ENCODE measurements around the gene TUT4. TPM values are rescaled to one million over a fixed set of nuclear protein-coding genes. Genes with fewer than 3 reads are reported as not detected.

The TUT4 gene
- total RNA-seq, 2 experiments from 2014 or later: 70.8 to 72.4 TPM

GRCh38 chr1:52520148-52520547, 32.7 kb downstream of the TUT4 start:
- POLR2A ChIA-PET: interaction anchor here (0.5 kb wide), 1 partner anchor 237 kb away, joined by 3 read pairs; no protein-coding TSS in a partner anchor
- Histone ChIP-seq H3K79me2 (ENCODE audit: insufficient read depth, low read depth, low read length) (0 out of 2 replicates have a peak, but pooled peaks cover 5% of the 10 kb centered on the region), H3K9me3 (ENCODE audit: low read length) (no peaks in the 10 kb centered on the region), H3K4me1 (ENCODE audit: insufficient read depth, low read length, poor library complexity, severe bottlenecking) (no peaks in the 10 kb centered on the region), H3K4me3 (ENCODE audit: low read depth, low read length, poor library complexity, severe bottlenecking) (no peak overlapping the region), H3K4me2 (ENCODE audit: low read length) (no peak overlapping the region), H2AFZ (ENCODE audit: low read length) (no peak overlapping the region), H3K9me2 (ENCODE audit: insufficient read depth, low read length) (no peaks in the 10 kb centered on the region), H3K36me3 (ENCODE audit: insufficient read depth, low read length) (peaks cover 28% of the 10 kb centered on the region), H4K20me1 (ENCODE audit: insufficient read depth, low read length) (no peaks in the 10 kb centered on the region), H3K27ac (ENCODE audit: low read depth, low read length, poor library complexity, severe bottlenecking) (no peak overlapping the region)
- CTCF ChIA-PET (ENCODE audit: unreplicated experiment): no interaction called here
- intact Hi-C loops (cut with micrococcal nuclease; ENCODE audit: unreplicated experiment): no loop called here
- no peak for TF ChIP-seq CTCF (conservative IDR thresholded peaks at IDR 0.05; ENCODE audit: low read length)
- TF ChIP-seq EZH2phosphoT487 (IDR thresholded peaks at IDR 0.05; ENCODE audit: borderline replicate concordance, low read depth, low read length): no peak
- DNase-seq (ENCODE audit: low spot score): no peak
- BruUV-seq (replicated peaks): no TSS peak

GRCh38 chr1:52518962-52519361, 33.9 kb downstream of the TUT4 start:
- intact Hi-C loops (cut with micrococcal nuclease; ENCODE audit: unreplicated experiment): no loop called here
- Histone ChIP-seq H3K79me2 (ENCODE audit: insufficient read depth, low read depth, low read length) (0 out of 2 replicates have a peak, but pooled peaks cover 5% of the 10 kb centered on the region), H3K9me2 (ENCODE audit: insufficient read depth, low read length) (no peaks in the 10 kb centered on the region), H3K4me2 (ENCODE audit: low read length) (no peak overlapping the region), H4K20me1 (ENCODE audit: insufficient read depth, low read length) (no peaks in the 10 kb centered on the region), H3K27ac (ENCODE audit: low read depth, low read length, poor library complexity, severe bottlenecking) (no peak overlapping the region), H3K36me3 (ENCODE audit: insufficient read depth, low read length) (peaks cover 22% of the 10 kb centered on the region), H3K4me3 (ENCODE audit: low read depth, low read length, poor library complexity, severe bottlenecking) (no peak overlapping the region), H3K9me3 (ENCODE audit: low read length) (no peaks in the 10 kb centered on the region), H3K4me1 (ENCODE audit: insufficient read depth, low read length, poor library complexity, severe bottlenecking) (no peaks in the 10 kb centered on the region), H2AFZ (ENCODE audit: low read length) (no peak overlapping the region)
- no peak for TF ChIP-seq CTCF (conservative IDR thresholded peaks at IDR 0.05; ENCODE audit: low read length)
- TF ChIP-seq EZH2phosphoT487 (IDR thresholded peaks at IDR 0.05; ENCODE audit: borderline replicate concordance, low read depth, low read length): no peak
- ChIA-PET POLR2A (no interaction called here), CTCF (ENCODE audit: unreplicated experiment) (no interaction called here)
- no TSS peak for BruUV-seq (replicated peaks)
- no peak for DNase-seq (ENCODE audit: low spot score)

- TF ChIP-seq CTCF (conservative IDR thresholded peaks at IDR 0.05; ENCODE audit: low read length) (no peak), EZH2phosphoT487 (IDR thresholded peaks at IDR 0.05; ENCODE audit: borderline replicate concordance, low read depth, low read length) (no peak)
- POLR2A ChIA-PET: interaction anchor here (1.2 to 1.3 kb wide), 2 partner anchors 17 to 41 kb away, joined by 3 read pairs; partner anchors contain the start of gene TUT4
- no peak overlapping the region for H3K4me2 ChIP-seq (ENCODE audit: low read length)
- no peak for DNase-seq (ENCODE audit: low spot score)
- H3K79me2 ChIP-seq (ENCODE audit: insufficient read depth, low read depth, low read length): no peaks in the 10 kb centered on the region
- peaks cover 13% of the 10 kb centered on the region for H3K36me3 ChIP-seq (ENCODE audit: insufficient read depth, low read length)
- H2AFZ ChIP-seq (ENCODE audit: low read length): no peak overlapping the region
- no peaks in the 10 kb centered on the region for H3K9me3 ChIP-seq (ENCODE audit: low read length)
- intact Hi-C loops (cut with micrococcal nuclease; ENCODE audit: unreplicated experiment): no loop called here
- H3K27ac ChIP-seq (ENCODE audit: low read depth, low read length, poor library complexity, severe bottlenecking): no peak overlapping the region
- no TSS peak for BruUV-seq (replicated peaks)
- H4K20me1 ChIP-seq (ENCODE audit: insufficient read depth, low read length): no peaks in the 10 kb centered on the region
- H3K9me2 ChIP-seq (ENCODE audit: insufficient read depth, low read length): no peaks in the 10 kb centered on the region
- CTCF ChIA-PET (ENCODE audit: unreplicated experiment): no interaction called here
- no peaks in the 10 kb centered on the region for H3K4me1 ChIP-seq (ENCODE audit: insufficient read depth, low read length, poor library complexity, severe bottlenecking)
- no peak overlapping the region for H3K4me3 ChIP-seq (ENCODE audit: low read depth, low read length, poor library complexity, severe bottlenecking)
These were observed 40.9 kb downstream of the TUT4 start for GRCh38 chr1:52511851-52512615.
